Activated naive CD8-positive, alpha-beta T cell treated with anti-CD3 and anti-CD28 coated beads, Interleukin-2, amount 10 ng/mL, durations not matched to agents 7 days and 5 days (primary cell): ENCODE results near the gene FYN. TPM values are rescaled to one million over a fixed set of nuclear protein-coding genes. Genes with fewer than 3 reads are reported as not detected.

Experiments used
- ATAC-seq: fragments of 150-1000 bp; cut with Tn5 transposase; one replicate; pipeline ENCODE4 v1.10.0; 2021; ENCODE audit warnings: low read depth, moderate library complexity
- POLR2A ChIA-PET: fragments of 350-600 bp; sonication (Branson Sonifier 250); formaldehyde crosslinking; loops from one replicate; lab custom pipeline; 2021; ENCODE audit warnings: antibody characterized with exemption; lab: Charles Lee
- DNase-seq: peaks from one replicate; pipeline ENCODE4 v3.0.0; 2021
- H3K27ac Mint-ChIP-seq: one replicate; pipeline ENCODE4 v1.8.0; 2022; ENCODE audit warnings: mild to moderate bottlenecking, mixed read lengths
- H3K27me3 Mint-ChIP-seq: one replicate; pipeline ENCODE4 v1.8.0; 2022; ENCODE audit warnings: mild to moderate bottlenecking, moderate library complexity, mixed read lengths
- H3K36me3 Mint-ChIP-seq: one replicate; pipeline ENCODE4 v1.8.0; 2021; ENCODE audit warnings: mild to moderate bottlenecking, mixed read lengths
- H3K4me1 Mint-ChIP-seq: one replicate; pipeline ENCODE4 v1.8.0; 2021; ENCODE audit warnings: mixed read lengths
- H3K4me3 Mint-ChIP-seq: one replicate; pipeline ENCODE4 v1.8.0; 2022; ENCODE audit warnings: mild to moderate bottlenecking, moderate library complexity, mixed read lengths
- H3K9me3 Mint-ChIP-seq: one replicate; pipeline ENCODE4 v1.8.0; 2021; ENCODE audit warnings: mixed read lengths
- total RNA-seq, 2 experiments: library from RNA; stranded (reverse); gene quantifications; one replicate each; pipeline ENCODE4 v1.2.3, GENCODE V29; 2021

The FYN gene
- total RNA-seq, 2 experiments from 2014 or later: 363 to 409 TPM

DNA sequence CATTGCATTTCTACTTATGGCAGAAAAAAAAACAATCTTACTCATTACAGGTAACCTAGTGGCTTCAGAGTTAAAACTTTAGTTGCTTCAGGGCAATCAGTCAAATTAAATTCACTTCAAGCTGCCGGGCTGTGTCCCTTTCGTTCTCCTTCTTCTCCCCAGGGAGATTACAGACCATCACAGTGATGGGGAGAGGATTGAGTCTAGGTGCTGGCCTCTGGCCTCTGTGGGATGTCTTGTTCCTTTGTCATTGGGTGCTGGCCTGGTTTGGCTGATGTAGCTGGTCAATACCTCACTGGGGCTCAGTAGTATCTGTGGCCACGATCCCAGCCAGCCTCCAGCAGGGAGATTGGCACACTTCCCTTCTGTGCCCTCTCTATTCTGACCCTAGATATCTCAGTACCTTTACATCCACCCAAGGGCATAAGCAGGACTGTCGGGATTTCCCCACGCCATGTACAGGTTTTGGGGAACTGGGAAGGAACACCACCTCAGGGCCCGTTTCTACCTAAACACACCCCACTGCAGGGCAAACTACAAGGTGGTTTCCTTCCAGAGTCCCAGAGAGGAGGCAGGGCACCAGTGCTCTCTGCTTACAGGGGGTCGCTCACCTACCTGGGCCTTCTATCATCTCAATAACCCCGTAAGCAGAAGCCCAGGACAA, 15.4 kb downstream of the FYN start:
- Mint-ChIP-seq H3K4me1 (peaks cover 66% of the 10 kb centered on the region), H3K4me3 (no peak overlapping the region), H3K27ac (peak overlapping the region; percentile 64), H3K27me3 (no peaks in the 10 kb centered on the region), H3K36me3 (peaks cover 31% of the 10 kb centered on the region), H3K9me3 (peaks cover 2% of the 10 kb centered on the region)
- ATAC-seq: peak; percentile 27
- POLR2A ChIA-PET: interaction anchor here (0.8 kb wide), 1 partner anchor 15 kb away, joined by 3 read pairs; the partner anchor contains the start of gene FYN
- no peak for DNase-seq

DNA sequence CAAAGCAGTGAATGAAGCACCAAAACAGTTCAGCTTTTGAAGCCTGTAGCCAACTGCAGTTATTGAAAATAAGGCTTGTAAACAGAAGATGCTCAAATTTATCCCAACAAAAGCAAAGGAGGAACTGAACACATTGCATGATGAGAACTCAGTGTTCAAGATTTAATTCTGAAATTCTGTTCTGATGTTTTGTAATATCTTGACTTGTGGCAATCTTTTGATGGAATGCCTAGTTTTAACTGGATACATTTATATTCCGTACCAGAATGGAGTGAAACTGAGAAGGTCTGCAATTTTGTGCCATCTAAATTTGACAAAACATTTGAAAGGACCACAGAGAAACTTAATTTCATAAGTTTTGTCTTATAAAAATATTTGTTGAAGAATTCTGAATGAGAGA, 17.5 kb downstream of the FYN start:
- H3K4me1 Mint-ChIP-seq: peaks cover 64% of the 10 kb centered on the region
- H3K9me3 Mint-ChIP-seq: peaks cover 2% of the 10 kb centered on the region
- DNase-seq (no peak), ATAC-seq (no peak)
- H3K27ac Mint-ChIP-seq: no peak overlapping the region
- H3K4me3 Mint-ChIP-seq: no peak overlapping the region
- no peaks in the 10 kb centered on the region for H3K27me3 Mint-ChIP-seq
- POLR2A ChIA-PET: no interaction called here
- H3K36me3 Mint-ChIP-seq: peaks cover 30% of the 10 kb centered on the region

DNA sequence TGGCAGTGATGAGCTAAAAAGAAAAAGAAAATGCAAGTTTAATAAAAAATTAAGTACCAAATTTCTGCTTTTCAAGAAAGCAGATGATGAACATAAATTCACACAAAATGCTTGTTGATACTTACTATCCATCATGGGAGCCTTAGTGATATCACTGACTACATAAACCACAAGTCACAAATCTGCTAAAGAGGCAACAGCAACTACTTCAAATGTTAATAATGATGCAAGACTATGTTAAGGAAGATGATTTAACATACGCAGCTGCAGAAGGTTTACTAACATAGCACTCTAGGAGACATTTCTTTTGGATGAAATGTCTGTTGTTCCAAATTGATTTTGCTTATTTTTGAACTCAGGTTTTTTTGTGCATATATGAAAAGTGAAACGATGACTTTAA, 18.6 kb downstream of the FYN start:
- H3K4me3 Mint-ChIP-seq: no peak overlapping the region
- peaks cover 65% of the 10 kb centered on the region for H3K4me1 Mint-ChIP-seq
- no peaks in the 10 kb centered on the region for H3K9me3 Mint-ChIP-seq
- POLR2A ChIA-PET: no interaction called here
- no peak overlapping the region for H3K27ac Mint-ChIP-seq
- DNase-seq (no peak), ATAC-seq (no peak)
- no peaks in the 10 kb centered on the region for H3K27me3 Mint-ChIP-seq
- H3K36me3 Mint-ChIP-seq: peaks cover 32% of the 10 kb centered on the region

DNA sequence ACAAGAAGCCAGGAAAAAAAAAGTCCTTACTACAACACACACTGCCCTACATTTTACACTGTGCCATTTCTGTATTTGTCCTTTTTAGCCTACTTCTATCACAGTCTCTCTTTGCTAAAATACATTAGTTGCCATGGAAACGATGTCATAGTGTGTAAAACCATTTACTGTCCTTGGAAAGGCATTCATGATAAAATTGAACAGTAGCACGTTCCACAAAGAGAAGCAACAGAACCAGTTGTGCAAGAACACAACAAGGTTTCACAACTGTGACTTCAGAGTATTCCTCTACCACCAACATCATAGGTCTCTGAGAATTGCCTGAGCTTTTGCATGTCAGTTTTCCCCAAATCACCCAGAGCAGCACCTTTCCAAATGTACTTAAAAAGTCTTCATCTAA, 20.5 kb downstream of the FYN start:
- peaks cover 57% of the 10 kb centered on the region for H3K4me1 Mint-ChIP-seq
- H3K36me3 Mint-ChIP-seq: peaks cover 27% of the 10 kb centered on the region
- ATAC-seq (no peak), DNase-seq (no peak)
- H3K27me3 Mint-ChIP-seq: no peaks in the 10 kb centered on the region
- H3K27ac Mint-ChIP-seq: no peak overlapping the region
- no peaks in the 10 kb centered on the region for H3K9me3 Mint-ChIP-seq
- POLR2A ChIA-PET: no interaction called here
- no peak overlapping the region for H3K4me3 Mint-ChIP-seq

DNA sequence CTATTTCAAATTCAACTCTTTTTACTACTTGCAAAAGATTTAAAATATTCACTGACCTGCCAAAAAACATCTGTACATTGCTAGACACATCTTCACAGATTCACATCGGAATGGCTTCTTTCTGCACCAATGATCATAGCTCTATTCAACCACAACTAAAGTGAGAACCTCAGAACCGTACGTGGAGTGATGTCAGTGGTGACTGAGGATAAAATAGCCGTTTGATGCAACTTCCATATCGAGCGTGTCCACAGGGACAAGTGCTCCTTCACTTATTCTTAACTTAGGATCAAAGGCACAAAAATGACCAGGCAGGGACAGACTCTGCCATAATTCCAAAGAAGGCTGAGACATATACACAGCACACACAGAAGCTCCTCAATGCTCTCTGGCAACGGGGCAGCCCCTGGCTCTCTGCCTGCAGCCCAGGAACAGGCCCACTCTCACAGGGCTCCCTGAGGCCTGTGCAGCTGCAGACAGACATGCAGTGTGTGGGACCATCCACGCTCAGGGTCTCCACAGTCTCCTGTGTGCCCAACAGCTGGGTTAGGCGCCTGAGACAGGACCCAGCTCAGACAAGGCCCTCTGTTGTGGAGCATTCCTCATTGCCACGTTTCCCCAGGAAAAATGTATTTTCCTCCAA, 22.8 kb downstream of the FYN start:
- POLR2A ChIA-PET: interaction anchor here (1.3 to 1.5 kb wide), 2 partner anchors 11 to 23 kb away, joined by 3 to 11 read pairs; partner anchors contain the start of gene FYN
- ATAC-seq (no peak), DNase-seq (no peak)
- H3K4me3 Mint-ChIP-seq: peak overlapping the region; percentile 23
- peaks cover 64% of the 10 kb centered on the region for H3K4me1 Mint-ChIP-seq
- H3K9me3 Mint-ChIP-seq: no peaks in the 10 kb centered on the region
- no peaks in the 10 kb centered on the region for H3K27me3 Mint-ChIP-seq
- peak overlapping the region; percentile 63 for H3K27ac Mint-ChIP-seq
- H3K36me3 Mint-ChIP-seq: peaks cover 22% of the 10 kb centered on the region

DNA sequence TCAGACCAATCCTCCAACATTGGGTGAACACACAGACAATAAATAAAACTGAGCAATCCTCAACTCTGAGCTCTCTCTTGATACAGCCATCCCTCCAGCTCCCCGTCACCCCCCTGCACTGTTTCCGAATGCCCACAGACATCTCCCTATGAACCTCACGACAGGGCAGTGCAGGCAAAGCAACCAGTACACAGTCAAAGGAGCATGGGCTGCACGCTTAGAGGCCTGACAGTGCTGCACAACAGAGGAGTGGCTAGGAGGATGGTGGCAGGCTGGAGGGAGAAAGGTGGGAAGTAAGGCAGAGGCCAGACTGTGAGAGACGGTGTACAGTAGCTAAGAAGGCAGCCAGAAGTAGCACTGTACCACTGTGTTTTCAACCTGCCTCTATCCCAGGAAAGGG, 24.0 kb downstream of the FYN start:
- Mint-ChIP-seq H3K4me3 (no peak overlapping the region), H3K9me3 (no peaks in the 10 kb centered on the region), H3K4me1 (peaks cover 73% of the 10 kb centered on the region), H3K36me3 (peaks cover 22% of the 10 kb centered on the region), H3K27ac (no peak overlapping the region), H3K27me3 (no peaks in the 10 kb centered on the region)
- POLR2A ChIA-PET: no interaction called here
- DNase-seq: no peak
- ATAC-seq: no peak

DNA sequence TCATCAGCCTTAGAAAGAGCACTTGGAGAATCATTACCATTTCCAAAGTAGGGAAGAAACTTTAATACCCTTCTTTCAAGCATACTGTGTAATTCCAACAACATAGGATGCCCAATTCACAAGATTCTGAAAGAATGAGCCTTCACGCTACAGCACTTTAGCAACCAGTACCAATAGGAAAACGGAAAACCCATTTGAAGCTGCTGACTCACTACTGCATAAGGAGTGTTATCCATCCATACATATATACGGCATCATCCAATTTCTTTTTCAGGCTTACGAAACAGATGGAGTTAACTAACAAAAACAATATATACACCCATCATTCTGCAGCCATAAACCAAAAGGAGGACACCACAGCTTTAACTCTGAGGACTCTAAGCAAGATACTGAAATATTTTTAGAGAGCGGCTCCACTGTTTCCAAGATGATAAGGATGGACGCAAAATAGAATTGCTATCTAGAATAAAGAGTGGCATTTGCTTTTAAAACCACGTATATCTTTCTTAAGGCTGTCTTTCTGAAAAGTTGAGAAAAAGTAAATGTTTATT, 24.9 kb downstream of the FYN start:
- Mint-ChIP-seq H3K4me3 (no peak overlapping the region), H3K9me3 (no peaks in the 10 kb centered on the region), H3K27me3 (no peaks in the 10 kb centered on the region), H3K4me1 (peaks cover 71% of the 10 kb centered on the region), H3K36me3 (peaks cover 19% of the 10 kb centered on the region), H3K27ac (no peak overlapping the region)
- DNase-seq (no peak), ATAC-seq (no peak)
- POLR2A ChIA-PET: interaction anchor here (0.6 to 1.4 kb wide), 2 partner anchors 24 to 366 kb away, joined by 3 to 4 read pairs; partner anchors contain the start of gene REV3L

DNA sequence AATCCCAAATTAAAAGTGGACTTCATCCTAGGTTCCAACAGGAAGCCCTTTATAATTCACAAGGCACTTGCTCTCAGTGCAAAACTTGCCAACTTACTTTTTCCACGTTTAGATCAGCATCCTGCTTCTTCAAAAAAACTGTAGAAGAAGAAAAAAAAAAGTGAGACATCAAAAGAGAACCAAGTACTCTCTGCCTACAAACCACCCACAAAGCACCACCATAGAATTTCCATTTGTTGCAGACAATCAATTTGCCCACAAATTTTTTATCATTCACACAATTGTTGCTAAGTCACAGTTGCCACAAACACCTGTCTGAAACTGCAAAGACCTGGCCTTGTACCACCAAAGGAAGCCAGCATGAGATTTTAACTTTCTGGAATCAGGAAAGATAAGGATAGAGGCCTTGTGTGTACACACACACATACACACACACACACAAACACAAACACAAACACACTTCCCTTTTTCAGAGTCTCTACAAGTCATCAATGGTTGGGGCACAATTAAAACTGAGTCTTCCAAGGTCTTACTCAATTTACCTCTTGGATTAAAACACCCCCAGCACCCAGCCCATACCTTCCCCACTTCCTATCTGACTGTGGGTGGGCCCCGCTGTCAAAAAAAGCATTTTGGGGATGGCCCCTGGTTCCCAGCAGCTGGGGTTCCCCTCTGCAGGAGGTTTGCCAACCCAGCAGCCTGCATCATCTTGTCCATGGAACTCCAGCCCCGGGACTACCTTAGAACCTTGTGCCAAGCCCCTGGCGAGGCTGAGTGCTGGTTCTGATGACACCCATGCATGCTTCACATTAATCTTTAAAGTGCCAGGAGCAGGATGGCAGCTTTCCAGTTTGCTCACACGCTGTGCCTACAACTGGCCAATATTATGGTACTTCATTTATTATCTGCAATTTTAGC, 26.5 kb downstream of the FYN start:
- Mint-ChIP-seq H3K27me3 (no peaks in the 10 kb centered on the region), H3K36me3 (peaks cover 14% of the 10 kb centered on the region), H3K27ac (no peak overlapping the region), H3K4me3 (peak overlapping the region; percentile 53), H3K9me3 (no peaks in the 10 kb centered on the region), H3K4me1 (peaks cover 62% of the 10 kb centered on the region)
- ATAC-seq (peak; percentile 14), DNase-seq (no peak)
- POLR2A ChIA-PET: interaction anchor here (1.4 kb wide), 1 partner anchor 23 kb away, joined by 4 read pairs; no protein-coding TSS in a partner anchor

DNA sequence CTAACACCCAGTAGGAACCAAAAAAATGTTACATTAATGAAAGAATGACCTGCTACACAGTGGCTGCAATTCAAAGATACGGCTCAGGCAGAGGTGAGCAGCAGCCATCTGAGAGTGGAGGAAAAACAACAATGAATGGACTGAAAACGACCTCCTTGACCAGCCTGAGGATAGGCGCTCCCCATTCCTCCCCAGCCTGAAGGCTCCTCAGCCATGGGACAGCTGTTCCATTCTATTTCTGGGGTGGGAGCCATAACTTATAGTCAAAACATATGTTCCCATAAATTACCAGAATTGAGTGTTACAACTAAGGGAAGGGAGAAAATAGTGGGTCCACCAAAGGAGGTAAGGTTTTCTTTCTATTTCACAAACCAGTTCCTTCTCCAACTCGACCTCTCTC, 27.2 kb downstream of the FYN start:
- no peaks in the 10 kb centered on the region for H3K9me3 Mint-ChIP-seq
- no peaks in the 10 kb centered on the region for H3K27me3 Mint-ChIP-seq
- ATAC-seq (no peak), DNase-seq (no peak)
- H3K4me3 Mint-ChIP-seq: peak overlapping the region; percentile 70
- H3K36me3 Mint-ChIP-seq: peaks cover 13% of the 10 kb centered on the region
- peaks cover 57% of the 10 kb centered on the region for H3K4me1 Mint-ChIP-seq
- no peak overlapping the region for H3K27ac Mint-ChIP-seq
- POLR2A ChIA-PET: interaction anchor here (1.0 kb wide), 1 partner anchor 27 kb away, joined by 3 read pairs; the partner anchor contains the start of gene FYN

DNA sequence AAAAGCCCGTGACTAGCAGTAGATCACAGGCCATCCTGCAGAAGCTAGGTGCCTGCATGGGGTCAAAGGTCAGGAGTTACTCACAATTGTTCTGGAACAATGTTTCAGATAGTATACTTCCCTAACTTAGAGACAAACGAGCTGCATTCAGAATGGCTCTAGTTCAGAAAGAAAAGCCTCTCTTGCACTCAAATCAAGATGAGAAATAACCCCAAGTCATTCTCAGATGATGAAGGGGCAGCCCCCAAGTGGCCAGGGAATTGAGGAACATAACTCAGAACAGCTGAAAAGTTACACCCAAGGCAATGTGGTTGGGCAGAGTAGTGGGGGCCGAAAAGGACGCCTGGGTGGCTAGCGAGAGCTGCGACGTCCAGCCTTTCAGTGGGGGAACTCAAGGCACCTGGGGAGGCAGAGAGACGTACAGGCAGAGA, 27.8 kb downstream of the FYN start:
- no peak overlapping the region for H3K27ac Mint-ChIP-seq
- peak overlapping the region; percentile 70 for H3K4me3 Mint-ChIP-seq
- ATAC-seq (no peak), DNase-seq (no peak)
- POLR2A ChIA-PET: interaction anchor here (1.0 to 2.6 kb wide), 3 partner anchors 21 to 148 kb away, joined by 3 to 9 read pairs (median 8); partner anchors contain the start of gene FYN
- H3K4me1 Mint-ChIP-seq: peaks cover 53% of the 10 kb centered on the region
- H3K9me3 Mint-ChIP-seq: no peaks in the 10 kb centered on the region
- H3K36me3 Mint-ChIP-seq: peaks cover 12% of the 10 kb centered on the region
- H3K27me3 Mint-ChIP-seq: no peaks in the 10 kb centered on the region

DNA sequence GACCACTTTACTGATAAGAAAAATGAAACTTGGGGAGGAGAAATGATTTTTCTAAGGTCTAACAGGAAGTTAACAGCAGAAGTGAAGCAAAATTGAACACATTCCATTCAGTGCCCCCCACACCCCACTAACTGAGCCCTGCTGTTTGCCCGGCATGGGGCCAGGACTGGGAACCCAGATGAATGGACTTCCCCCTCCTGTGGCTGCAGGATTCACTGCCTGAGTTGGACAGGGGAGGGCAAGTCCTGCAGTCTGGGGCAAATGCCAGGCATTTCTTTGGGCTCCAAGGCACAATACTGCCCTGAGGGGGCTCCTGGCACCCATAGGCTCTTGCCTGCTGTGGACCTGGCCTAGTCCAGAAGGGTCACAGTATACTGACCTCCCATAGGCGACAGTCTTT, 28.3 kb downstream of the FYN start:
- POLR2A ChIA-PET: interaction anchor here (1.0 to 2.6 kb wide), 4 partner anchors 20 to 148 kb away, joined by 3 to 9 read pairs (median 6); partner anchors contain the start of gene FYN
- H3K4me3 Mint-ChIP-seq: peak overlapping the region; percentile 70
- H3K36me3 Mint-ChIP-seq: peaks cover 8% of the 10 kb centered on the region
- peaks cover 53% of the 10 kb centered on the region for H3K4me1 Mint-ChIP-seq
- H3K9me3 Mint-ChIP-seq: no peaks in the 10 kb centered on the region
- no peaks in the 10 kb centered on the region for H3K27me3 Mint-ChIP-seq
- no peak overlapping the region for H3K27ac Mint-ChIP-seq
- ATAC-seq: no peak
- DNase-seq: no peak

DNA sequence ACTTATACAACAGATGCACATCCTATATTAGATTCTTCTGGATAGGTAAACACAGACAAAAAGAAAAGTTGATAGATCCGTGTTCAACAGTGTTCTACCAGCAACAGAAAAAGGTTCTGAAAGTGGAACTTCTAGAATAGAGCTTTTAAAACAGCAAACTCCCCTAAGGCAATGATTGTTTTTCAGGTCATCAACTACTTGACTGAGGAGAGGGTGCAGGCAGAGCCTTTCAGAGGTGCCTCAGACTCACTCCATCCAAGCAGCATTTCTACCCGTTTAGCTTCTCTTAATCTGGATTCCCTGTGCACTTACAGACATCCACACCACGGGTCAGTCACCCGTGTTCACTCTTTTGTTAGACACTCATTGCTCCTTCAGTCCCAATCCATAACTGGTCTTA, 28.9 kb downstream of the FYN start:
- Mint-ChIP-seq H3K9me3 (no peaks in the 10 kb centered on the region), H3K27ac (no peak overlapping the region), H3K36me3 (peaks cover 4% of the 10 kb centered on the region), H3K27me3 (no peaks in the 10 kb centered on the region), H3K4me1 (peaks cover 53% of the 10 kb centered on the region), H3K4me3 (peak overlapping the region; percentile 70)
- no peak for DNase-seq
- ATAC-seq: no peak
- POLR2A ChIA-PET: interaction anchor here (0.8 to 2.6 kb wide), 11 partner anchors 20 to 149 kb away, joined by 3 to 9 read pairs (median 4); no protein-coding TSS in a partner anchor
